ENCODE data around the gene EEFSEC.

GRCh38 chr3:128185630-128186447 lies 32.6 kb downstream of the EEFSEC start:
- TF ChIP-seq ZFX (IDR thresholded peaks at IDR 0.05) (no peak), CTCF (conservative IDR thresholded peaks at IDR 0.05) (no peak)
